Neural crest cell (in vitro differentiated cells): ENCODE measurements around the gene CNTNAP2. TPM values are rescaled to one million over a fixed set of nuclear protein-coding genes. Genes with fewer than 3 reads are reported as not detected.
A peak's percentile ranks its signal among the peaks of the same experiment; 100 is the strongest.

Source experiments
- DNase-seq: peaks from one replicate; pipeline ENCODE4 v3.0.0; 2021; ENCODE audit warnings: low read depth, mixed read lengths, low spot score
- H3K27ac Mint-ChIP-seq: one replicate; pipeline ENCODE4 v1.8.0; 2021; ENCODE audit warnings: mild to moderate bottlenecking, mixed read lengths; ENCODE audit not compliant: unreplicated experiment
- H3K27me3 Mint-ChIP-seq: 2 replicates; pipeline ENCODE4 v1.8.0; 2021; ENCODE audit warnings: low read depth, mild to moderate bottlenecking, mixed read lengths
- H3K36me3 Mint-ChIP-seq: 2 replicates; pipeline ENCODE4 v1.8.0; 2021; ENCODE audit warnings: low read depth, mild to moderate bottlenecking, mixed read lengths
- H3K4me1 Mint-ChIP-seq: 2 replicates; pipeline ENCODE4 v1.8.0; 2021; ENCODE audit warnings: mixed read lengths
- H3K4me3 Mint-ChIP-seq: one replicate; pipeline ENCODE4 v1.8.0; 2021; ENCODE audit warnings: mild to moderate bottlenecking, mixed read lengths
- H3K9me3 Mint-ChIP-seq: 2 replicates; pipeline ENCODE4 v1.8.0; 2021; ENCODE audit warnings: mixed read lengths
- CTCF ChIP-seq: fragments of 200-600 bp; sonication (generic); conservative IDR thresholded peaks from 2 replicates; pipeline ENCODE4 v1.5.0; 2021; ENCODE audit warnings: antibody characterized with exemption, mild to moderate bottlenecking
- total RNA-seq: library from RNA; stranded (reverse); gene quantifications from 2 replicates; pipeline ENCODE4 v1.2.1, GENCODE V29; 2021

The CNTNAP2 gene
- total RNA-seq, 1 donor from 2014 or later, result 12.9 TPM

GRCh38 chr7:148374396-148375259 lies 2258.0 kb downstream of the CNTNAP2 start:
- Mint-ChIP-seq H3K9me3 (no peaks in the 10 kb centered on the region), H3K27ac (no peak overlapping the region), H3K4me1 (peaks cover 6% of the 10 kb centered on the region), H3K4me3 (no peak overlapping the region), H3K27me3 (no peaks in the 10 kb centered on the region), H3K36me3 (no peaks in the 10 kb centered on the region)
- TF ChIP-seq CTCF, result no peak
- no peak for DNase-seq

GRCh38 chr7:148379677-148380076 lies 2263.1 kb downstream of the CNTNAP2 start:
- no peak for DNase-seq
- Mint-ChIP-seq H3K27me3 (no peaks in the 10 kb centered on the region), H3K9me3 (no peaks in the 10 kb centered on the region), H3K4me3 (no peak overlapping the region), H3K27ac (peak overlapping the region; percentile 86), H3K4me1 (peaks cover 25% of the 10 kb centered on the region), H3K36me3 (peaks cover 3% of the 10 kb centered on the region)
- no peak for TF ChIP-seq CTCF

- peaks cover 3% of the 10 kb centered on the region for H3K36me3 Mint-ChIP-seq
- DNase-seq, result no peak
Measured at GRCh38 chr7:148380596-148381419, 2264.2 kb downstream of the CNTNAP2 start.

GRCh38 chr7:148382596-148382995 lies 2266.0 kb downstream of the CNTNAP2 start:
- no peak overlapping the region for H3K27ac Mint-ChIP-seq
- peaks cover 29% of the 10 kb centered on the region for H3K4me1 Mint-ChIP-seq
- no peak for DNase-seq
- H3K9me3 Mint-ChIP-seq, result no peaks in the 10 kb centered on the region
- TF ChIP-seq CTCF, result no peak
- H3K27me3 Mint-ChIP-seq, result no peaks in the 10 kb centered on the region
- peaks cover 3% of the 10 kb centered on the region for H3K36me3 Mint-ChIP-seq
- no peak overlapping the region for H3K4me3 Mint-ChIP-seq

More at GRCh38 chr7:148380596-148381419, 2264.2 kb downstream of the CNTNAP2 start:
- Mint-ChIP-seq H3K9me3 (no peaks in the 10 kb centered on the region), H3K27me3 (no peaks in the 10 kb centered on the region), H3K27ac (no peak overlapping the region), H3K4me1 (peaks cover 32% of the 10 kb centered on the region), H3K4me3 (no peak overlapping the region)
- TF ChIP-seq CTCF, result no peak

- H3K27ac Mint-ChIP-seq, result no peak overlapping the region
- peaks cover 28% of the 10 kb centered on the region for H3K4me1 Mint-ChIP-seq
- no peak for TF ChIP-seq CTCF
- H3K36me3 Mint-ChIP-seq, result peaks cover 3% of the 10 kb centered on the region
- no peak overlapping the region for H3K4me3 Mint-ChIP-seq
- H3K9me3 Mint-ChIP-seq, result no peaks in the 10 kb centered on the region
- DNase-seq, result no peak
- no peaks in the 10 kb centered on the region for H3K27me3 Mint-ChIP-seq
Measured at GRCh38 chr7:148383651-148384050, 2267.1 kb downstream of the CNTNAP2 start.
